NCI-H2196 treated with DMSO at 0.1 percent for 48 hours (cell line): ENCODE results near the gene RGL1.

ENCODE experiments used
- DNase-seq: peaks from one replicate; lab custom pipeline; 2025; ENCODE audit not compliant: unreplicated experiment; lab: John Stamatoyannopoulos, UW

Gene RGL1

GRCh38 chr1:183945428-183946319 is 140.8 kb downstream of the RGL1 start:
- DNase-seq = no peak

GRCh38 chr1:183946320-183946613 is 141.3 kb downstream of the RGL1 start:
- no peak for DNase-seq

- no peak for DNase-seq
Observed at GRCh38 chr1:183947988-183948387, 143.1 kb downstream of the RGL1 start.

- DNase-seq = no peak
Observed at GRCh38 chr1:183952101-183952500, 147.2 kb downstream of the RGL1 start.

GRCh38 chr1:183953031-183953430 is 148.1 kb downstream of the RGL1 start:
- DNase-seq = no peak

GRCh38 chr1:183954496-183954895 is 149.6 kb downstream of the RGL1 start:
- no peak for DNase-seq

GRCh38 chr1:183956559-183957188 is 151.8 kb downstream of the RGL1 start:
- no peak for DNase-seq

- DNase-seq = no peak
Observed at GRCh38 chr1:183957216-183957830, 152.4 kb downstream of the RGL1 start.

- no peak for DNase-seq
Observed at GRCh38 chr1:183958958-183959357, 154.0 kb downstream of the RGL1 start.

- no peak for DNase-seq
Observed at GRCh38 chr1:183961132-183961531, 156.2 kb downstream of the RGL1 start.

GRCh38 chr1:183962903-183963302 is 158.0 kb downstream of the RGL1 start:
- DNase-seq = no peak

- DNase-seq = no peak
Observed at GRCh38 chr1:183965726-183966125, 160.8 kb downstream of the RGL1 start.

- DNase-seq = no peak
Observed at GRCh38 chr1:183966487-183966886, 161.6 kb downstream of the RGL1 start.

- DNase-seq = no peak
Observed at GRCh38 chr1:183967914-183968313, 163.0 kb downstream of the RGL1 start.

- no peak for DNase-seq
Observed at GRCh38 chr1:183968386-183968785, 163.5 kb downstream of the RGL1 start.

GRCh38 chr1:183970516-183971300 is 165.8 kb downstream of the RGL1 start:
- DNase-seq = no peak

GRCh38 chr1:183975651-183976050 is 170.7 kb downstream of the RGL1 start:
- no peak for DNase-seq

- DNase-seq = no peak
Observed at GRCh38 chr1:183977717-183978116, 172.8 kb downstream of the RGL1 start.
